EL (cell line): ENCODE results near the gene CAB39L.

ENCODE experiments used
- DNase-seq: peaks from one replicate; pipeline ENCODE4 v3.0.0-alpha.2; 2016

CAB39L gene

DNA sequence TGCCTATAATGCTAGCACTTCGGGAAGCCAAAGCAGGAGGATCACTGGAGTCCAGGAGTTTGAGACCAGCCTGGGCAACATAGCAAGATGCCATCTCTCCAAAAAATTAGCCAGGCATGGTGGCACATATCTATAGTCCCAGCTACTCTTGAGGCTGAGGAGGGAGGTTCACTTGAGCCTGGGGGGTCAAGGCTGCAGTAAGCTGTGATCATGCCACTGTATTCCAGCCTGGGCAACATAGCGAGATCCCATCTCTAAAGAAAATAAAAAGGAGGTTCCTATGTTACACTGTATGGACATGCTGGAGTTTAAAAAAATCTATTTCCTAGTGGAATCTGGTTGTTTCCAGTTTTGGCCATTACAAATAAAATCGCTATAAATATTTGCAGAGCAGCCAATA lies 2.6 kb downstream of the CAB39L start:
- no peak for DNase-seq

DNA sequence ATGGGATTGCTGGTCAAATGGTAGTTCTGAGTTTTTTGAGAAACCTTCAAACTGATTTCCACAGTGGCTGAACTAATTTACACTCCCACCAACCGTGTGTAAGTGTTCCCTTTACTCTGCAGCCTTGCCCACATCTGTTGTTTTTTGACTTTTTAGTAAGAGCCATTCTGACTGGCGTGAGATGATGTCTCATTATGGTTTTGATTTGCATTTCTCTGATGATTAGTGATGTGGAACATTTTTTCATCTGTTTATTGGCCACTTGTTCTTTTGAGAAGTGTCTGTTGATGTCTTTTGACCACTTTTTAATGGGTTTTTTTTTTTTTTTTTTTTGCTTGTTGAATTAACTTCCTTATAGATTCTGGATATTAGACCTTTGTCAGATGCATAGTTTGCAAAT lies 4.3 kb downstream of the CAB39L start:
- no peak for DNase-seq

DNA sequence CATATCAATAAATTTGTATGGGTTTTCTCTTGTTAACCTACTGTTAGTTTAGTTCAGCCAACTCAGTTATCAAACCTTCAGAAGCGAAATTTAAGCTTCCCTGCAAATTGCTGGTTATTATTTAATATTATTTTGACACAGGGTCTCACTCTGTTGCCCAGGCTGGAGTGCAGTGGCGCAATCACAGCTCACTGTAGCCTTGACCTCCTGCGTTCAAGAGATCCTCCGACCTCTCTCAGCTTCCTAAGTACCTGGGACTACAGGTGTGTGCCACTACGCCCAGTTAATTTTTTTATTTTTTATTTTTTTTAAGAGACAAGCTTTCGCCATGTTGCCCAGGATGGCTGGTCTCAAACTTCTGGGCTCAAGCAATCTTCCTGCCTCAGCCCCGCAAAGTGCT lies 6.2 kb downstream of the CAB39L start:
- DNase-seq: no peak

DNA sequence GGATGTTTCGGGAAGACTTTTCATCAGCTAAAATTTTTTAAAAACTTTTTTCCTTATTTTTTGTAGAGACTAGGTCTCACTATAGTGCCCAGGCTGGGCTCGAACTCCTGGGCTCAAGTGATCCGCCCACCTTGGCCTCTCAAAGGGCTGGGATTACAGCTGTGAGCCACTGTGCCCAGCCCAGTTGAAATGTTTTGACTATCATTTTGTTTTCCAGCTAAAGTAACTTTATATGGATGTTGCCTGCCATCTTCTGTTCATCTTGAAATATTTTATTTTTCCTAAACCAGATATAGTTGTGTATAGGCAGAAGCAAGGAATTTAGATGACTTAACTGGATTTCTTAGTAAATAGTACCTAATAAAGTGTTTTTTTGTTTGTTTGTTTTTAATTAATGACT lies 7.0 kb downstream of the CAB39L start:
- peak; percentile 43 for DNase-seq

DNA sequence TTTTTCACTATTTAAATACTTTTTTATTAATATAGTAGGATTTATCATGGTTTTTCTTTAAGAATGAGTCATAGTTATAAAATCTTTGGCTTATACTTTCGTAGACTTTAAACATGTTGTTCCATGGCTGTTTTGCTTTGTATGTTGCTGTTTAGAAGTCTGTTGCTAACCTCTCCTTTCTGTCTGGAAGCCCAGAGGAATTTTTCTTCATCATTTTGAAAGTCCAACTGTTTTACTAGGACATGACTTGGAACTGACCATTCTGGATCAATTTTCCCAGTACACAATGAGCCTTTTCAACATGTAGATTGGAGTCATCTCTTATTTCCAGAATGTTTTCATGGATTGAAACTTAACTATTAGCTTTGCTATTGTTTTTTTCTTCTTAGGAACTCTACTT lies 7.9 kb downstream of the CAB39L start:
- no peak for DNase-seq

DNA sequence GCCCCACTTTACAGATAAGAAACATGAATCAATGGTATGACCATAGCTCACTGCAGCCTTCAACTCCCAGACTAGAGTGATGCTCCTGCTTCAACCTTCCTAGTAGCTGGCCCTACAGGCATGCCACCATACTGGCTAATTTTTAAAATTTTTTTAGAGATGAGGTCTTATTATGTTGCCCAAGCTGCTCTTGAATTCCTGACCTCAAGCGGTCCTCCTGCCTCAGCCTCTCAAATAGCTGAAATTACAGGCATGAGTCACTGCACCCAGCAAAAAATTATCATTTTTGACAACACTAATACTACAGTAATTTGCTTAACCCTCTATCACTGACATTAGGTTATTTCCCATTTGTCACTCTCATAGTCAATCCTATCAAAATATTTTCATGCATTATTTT lies 14.7 kb downstream of the CAB39L start:
- peak; percentile 39 for DNase-seq

DNA sequence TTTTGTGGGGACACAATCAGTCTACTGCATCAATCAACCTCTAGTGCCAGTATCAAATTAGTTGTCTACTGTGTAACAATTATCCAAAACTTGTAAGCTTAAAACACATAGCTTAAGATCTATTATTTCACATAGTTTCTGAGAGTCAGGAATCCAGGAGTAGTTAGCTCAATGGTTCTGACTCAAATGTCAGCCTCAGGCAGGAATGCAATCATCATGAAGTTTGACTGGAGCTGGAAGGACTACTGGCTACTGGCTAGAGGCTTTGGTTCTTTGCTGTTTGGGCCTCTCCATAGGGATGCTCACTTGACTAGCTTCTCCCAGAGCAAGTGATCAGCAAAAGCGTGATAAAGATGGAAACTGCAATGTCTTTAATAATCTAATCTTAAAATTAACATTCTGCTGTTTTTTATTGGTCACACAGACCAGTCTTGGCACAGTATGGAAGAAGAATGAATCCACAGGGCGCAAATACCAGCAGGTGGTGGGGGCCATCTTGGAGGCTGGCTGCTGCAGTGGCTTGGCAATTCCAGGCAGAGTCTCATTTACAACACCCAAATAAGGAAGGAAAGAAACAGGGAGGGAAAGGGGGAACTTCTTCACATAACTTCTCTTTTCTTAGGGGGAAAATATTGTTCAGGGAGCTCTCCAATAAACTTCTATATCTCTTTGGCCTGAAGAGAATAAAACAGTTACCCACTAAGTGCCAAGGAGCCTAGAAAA lies 15.7 kb downstream of the CAB39L start:
- DNase-seq: no peak

DNA sequence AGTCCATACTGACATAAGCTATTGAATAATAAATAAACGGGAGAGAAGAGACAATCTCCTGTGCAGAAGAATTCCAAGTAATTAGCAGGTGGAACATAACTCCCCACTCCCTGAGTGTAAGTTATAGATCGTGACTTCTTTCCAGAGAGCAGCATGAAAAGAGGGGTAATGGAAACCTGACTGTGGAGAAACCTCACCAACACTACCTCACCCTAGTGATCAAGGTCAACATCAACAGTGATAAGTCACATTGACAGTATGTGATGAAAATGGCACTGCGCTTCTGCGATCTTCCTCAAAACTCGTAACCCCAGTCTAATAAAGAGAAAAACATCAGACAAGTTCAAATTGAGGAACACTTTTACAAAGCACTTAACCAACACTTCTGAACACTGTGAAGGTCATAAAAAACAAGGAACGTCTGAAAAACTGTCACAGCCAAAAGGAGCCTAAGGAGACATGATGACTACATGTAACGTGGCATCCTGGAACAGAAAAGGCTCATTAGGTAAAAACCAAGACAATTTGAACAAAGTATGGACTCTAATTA lies 19.8 kb downstream of the CAB39L start:
- DNase-seq: no peak

DNA sequence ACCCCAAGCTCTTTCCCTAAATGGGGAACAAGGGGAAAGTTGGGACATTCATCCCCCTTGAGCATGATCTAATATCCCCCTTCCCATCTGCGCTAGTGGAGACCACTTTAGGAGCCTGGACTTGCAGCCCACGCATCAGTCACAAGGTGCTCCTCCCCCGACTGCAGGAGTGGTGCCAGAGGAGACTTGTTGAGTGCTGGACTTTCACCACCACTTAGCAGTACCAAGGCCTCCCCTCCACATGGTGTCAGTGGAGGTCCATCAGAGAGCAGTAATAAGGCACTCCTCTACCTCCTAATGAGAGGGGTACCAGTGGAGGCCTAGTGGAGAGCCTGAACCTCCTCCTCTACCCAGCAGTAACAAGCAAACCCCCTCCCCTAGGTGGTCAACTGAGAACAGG lies 22.5 kb downstream of the CAB39L start:
- DNase-seq: peak; percentile 29

DNA sequence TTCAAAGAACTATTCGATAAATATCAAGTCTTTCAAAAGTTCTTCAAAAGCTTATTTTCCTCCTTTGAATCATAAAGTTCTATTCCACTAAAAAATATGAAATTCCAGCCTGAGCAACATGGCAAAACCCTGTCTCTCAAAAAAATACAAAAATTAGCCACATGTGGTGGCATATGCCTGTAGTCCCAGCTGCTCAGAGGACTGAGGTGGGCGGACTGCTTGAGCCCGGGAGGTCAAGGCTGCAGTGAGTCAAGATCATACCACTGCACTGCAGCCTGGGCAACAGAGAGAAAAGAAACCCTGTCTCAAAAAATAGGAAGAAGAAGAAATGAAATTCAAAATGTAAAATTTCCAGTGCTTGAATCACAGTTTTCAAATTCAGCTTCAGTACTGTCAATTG lies 24.6 kb downstream of the CAB39L start:
- peak; percentile 25 for DNase-seq

DNA sequence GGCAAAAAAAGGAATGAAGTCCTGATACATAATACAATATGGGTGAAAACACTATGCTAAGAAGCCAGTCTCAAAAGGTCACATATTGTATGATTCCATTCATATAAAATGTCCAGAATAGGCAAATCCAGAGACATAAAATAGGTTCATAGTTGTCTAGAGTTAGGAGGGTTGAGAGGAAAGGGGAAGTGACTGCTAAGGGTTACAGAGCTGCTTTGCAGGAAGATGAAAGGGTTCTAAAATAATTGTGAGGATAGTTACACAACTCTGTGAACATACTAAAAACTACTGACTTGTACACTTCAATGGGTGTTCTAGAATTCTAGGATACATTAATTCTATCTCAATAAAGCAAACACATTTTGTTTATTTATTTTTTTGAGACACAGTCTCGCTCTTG lies 25.7 kb downstream of the CAB39L start:
- DNase-seq: no peak

DNA sequence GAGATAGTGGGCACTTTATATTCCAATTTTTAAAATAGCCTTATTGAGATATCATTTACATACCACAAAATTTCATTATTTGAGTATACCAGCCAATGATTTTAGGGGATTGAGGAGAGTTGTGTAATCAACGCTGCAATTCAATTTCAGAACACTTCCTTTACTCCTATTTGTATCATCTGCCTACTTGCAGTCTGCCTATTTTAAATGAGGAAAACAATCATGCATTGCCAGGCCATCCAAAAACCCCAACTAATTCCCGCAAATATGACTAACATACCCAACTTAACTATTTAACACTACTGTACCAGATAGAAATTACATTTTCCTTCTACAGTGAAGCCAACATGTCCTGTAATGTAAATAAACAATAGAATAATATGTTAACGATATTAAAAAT lies 26.7 kb downstream of the CAB39L start:
- DNase-seq: no peak

DNA sequence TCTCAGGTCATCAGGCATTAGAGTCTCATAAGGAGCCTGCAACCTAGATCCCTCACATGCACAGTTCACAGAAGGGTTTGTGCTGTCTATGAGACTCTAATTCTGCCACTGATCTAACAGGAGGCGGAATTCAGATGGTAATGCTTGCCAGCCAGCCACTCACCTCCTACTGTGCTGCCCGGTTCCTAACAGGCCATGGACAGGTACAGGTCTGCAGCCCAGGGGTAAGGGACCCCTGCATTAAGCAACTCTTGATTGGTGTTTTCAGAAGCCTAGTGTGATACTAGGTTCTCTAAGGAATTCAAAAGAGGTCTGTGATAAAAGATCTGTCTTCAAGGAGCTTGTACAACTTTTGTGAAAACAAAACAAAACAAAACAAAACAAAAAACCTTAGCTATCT lies 31.1 kb downstream of the CAB39L start:
- DNase-seq: no peak

DNA sequence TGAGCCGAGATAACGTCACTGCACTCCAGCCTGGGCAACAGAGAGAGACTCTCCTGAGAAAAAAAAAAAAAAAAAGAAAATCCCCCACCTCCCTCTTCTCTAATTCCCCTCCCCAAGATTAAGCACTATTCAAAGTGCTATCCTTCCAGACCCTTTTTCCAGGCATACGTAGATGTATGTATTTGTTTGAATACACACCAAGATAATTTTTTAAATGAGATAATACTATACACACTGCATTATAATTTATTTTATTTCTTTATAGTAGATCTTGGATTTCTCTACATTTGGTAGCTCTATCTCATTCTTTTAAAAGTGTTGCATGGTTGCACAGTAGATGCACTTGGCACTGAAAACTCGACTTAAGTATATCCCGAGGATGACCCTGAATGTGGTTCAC lies 32.5 kb downstream of the CAB39L start:
- DNase-seq: no peak

DNA sequence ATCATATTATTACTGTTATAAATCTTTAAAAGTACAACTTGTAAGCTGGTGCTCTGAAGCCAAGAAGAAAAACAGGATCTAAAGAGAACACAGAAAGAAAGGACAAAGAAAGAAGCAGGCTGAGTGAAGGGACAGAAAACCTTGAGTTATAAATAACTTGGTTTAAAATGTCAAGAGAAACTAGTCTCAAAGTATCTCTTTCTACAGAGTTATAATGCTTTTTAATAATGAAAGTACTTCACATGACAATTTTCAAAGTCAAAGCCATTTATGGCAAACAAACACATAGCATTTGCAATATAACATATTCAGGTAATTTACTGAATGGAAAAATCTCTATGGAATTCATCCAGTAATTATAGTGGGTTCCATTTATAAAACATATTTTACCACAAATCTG lies 33.4 kb downstream of the CAB39L start:
- DNase-seq: no peak

DNA sequence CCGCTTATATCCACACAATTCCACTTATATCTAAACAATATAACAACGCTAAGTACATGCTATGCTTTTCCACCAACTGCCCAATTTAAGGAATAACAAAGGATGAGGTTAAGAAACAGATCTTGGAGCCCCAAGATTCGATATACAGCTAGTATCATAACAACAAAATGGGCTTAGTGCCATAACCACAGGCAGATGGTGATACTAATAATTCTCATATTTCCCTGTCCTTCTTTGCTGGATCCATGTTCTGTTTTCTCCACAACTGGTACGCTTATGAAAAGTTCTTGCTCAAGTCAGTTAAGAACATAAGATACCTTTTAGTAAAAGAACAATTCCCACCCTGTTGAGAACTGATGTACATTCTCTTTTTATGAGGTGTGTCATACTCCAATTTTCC lies 33.9 kb downstream of the CAB39L start:
- no peak for DNase-seq

DNA sequence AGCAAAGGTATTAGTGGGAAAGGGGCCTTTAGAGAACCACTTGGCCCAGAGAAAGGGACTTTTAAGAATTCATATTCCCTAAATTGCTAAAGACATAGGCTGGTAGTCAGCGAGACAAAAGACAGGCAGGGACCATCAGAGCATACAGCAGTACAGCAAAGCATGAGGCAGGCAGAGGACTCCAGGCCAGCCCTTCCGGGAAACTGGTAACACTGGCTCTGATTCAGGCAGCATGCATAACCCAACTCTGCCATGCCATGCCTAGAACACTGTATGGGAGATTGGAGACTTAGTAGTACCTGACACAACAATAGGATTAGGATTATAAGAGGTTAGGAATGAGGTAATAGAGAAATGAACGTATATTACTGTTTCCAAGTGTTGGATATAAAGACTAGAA lies 34.9 kb downstream of the CAB39L start:
- DNase-seq: no peak

DNA sequence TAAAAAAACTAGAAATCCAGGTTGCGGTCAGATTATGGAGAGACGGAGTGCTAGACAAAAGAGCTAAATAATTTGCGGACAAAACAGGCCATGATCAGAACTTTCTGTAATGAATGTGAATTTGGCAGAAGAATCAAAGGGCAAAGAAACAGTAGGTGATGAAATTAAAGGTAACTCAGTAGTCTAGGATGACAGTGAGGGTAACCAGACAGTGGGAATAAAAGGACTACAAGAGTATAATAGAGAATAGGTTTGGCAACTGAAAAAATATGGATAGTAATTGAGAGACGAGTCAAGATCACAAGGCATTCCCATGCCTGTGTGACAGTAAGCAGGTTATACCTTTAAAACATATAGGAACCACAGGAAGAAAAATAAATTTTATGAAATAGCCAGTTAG lies 35.9 kb downstream of the CAB39L start:
- DNase-seq: no peak

DNA sequence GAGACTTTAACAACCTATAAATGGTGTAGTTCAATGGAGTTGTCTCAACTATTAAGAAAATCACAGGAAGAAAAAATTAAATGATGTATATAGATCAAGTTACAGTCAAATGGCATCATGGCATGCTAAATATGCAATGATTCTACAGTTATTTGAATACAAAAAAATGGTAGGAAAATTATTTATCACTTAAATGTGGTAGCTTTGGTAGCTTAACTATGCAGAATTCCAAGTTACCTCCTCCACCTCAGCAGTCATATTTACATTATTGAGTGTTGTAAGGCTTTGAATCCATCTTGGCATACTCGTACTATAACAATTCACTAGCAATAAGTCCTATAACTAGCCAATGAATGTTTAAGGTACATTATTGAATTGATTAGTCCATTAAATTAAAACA lies 36.8 kb downstream of the CAB39L start:
- DNase-seq: no peak

DNA sequence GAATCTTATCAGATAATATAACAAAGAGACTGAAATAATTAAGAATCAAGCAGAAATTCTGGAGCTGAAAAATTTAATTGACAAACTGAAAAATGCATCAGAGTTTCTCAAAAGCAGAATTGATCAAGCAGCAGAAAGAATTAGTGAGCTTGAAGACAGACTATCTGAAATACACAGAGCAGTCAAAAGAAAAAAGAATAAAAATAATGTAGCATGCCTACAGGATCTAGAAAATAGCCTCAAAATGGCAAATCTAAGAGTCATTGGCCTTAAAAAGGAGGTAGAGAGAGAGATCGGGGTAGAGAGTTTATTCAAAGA lies 39.2 kb downstream of the CAB39L start:
- DNase-seq: no peak

DNA sequence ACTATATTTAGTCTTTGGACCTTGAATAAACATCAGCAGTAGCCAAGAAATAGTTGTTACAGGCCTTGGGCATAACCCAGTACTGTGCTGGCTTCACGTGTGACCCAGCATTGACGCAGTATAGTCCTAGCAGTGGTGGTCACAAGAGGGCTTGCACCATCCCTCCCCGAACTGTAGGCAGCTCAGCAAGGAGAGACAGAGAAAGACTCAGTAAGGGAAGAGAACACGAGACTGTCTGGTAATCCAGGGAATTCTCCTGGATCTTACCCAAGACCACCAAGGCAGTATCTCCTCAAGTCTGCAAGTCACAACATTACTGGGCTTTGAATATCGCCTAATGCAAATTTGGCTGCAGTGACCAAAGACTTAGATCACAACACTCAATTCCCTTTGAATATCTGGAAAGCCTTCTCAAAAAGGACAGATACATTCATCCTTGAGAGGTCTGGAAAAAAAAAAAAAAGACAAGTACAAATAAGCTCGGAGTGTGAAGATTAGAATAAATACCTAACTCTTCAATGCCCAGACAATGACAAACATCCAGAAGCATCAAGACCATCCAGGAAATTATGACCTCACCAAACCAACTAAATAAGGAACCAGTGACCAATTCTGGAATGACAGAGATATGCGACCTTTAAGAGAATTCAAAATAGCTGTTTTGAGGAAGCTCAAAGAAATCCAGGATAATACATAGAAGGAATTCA lies 39.7 kb downstream of the CAB39L start:
- no peak for DNase-seq

DNA sequence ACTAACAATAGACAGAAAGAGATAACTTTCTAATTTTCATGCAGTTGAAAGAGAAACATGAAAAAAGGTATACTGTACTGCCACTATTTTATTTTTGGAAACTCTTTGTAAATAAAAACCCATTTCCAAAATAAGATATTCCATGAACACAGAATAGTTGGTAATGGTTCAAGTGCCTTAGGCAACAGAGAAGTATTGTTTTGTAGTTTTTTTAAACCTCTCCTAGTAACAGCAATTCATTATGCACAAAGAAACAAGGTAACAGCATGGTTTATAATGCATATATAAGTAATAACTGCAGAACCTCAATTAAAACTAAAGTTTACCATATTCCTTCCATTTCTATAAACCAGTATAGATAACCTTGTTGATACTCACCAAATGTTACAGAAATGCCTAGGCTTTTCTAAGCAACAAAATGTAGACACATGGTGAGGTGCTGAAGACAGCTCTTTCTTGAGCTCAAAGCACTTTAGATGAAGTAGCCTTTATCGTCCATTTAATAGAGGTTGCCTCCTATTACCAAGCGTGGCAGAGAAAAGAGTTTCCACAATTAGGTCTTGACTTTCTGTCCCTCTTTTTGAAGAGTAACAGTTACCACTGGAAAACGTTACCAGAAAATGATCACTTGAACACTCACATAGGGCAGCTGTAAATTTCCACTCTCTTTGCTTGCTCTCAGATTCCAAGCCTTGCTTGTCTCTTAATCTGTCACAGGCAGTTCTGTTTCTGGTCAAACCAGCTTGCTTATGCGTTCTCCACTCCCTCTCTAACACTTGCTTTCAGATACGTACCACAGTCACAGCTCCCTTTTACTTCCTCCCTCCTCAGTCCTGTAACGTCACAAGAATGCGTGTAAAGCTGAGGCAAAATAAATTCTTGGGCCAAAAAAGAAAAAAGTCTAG lies 42.9 kb downstream of the CAB39L start:
- DNase-seq: peak; percentile 46

DNA sequence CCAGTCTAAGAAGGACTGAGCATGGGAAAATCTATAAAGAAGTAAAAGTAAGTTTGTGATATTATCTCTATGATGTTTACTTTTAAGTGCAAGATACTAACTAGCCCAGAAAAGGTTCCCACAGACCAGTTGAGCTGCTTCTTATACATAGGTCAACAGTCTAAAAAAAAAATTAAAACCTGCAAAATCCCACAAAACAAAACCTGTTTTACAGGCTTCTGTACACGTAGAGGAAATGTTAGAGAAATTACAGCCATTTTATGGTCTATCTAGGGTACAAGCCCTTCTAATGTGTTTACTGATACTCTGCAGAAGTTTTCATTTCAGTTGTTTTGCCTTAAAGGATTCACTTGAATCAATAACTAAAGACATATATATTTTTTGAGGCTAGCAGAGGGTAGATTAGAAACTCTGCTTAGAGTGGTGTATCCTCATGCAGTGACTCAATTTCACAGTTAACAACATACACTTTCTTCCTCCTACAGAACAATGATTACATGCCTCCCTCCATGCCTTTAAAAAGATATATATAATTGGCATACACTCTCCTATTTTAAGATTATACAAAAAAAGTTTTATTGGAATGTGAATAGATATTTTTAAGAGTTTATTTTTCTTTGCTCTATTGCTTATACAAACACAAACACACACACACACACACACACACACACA lies 43.9 kb downstream of the CAB39L start:
- no peak for DNase-seq
